NB4 (cell line): ENCODE results near the gene DAGLB.
A peak's percentile ranks its signal among the peaks of the same experiment; 100 is the strongest.

Experiments
- DNase-seq: peaks from one replicate; pipeline ENCODE4 v3.0.0; 2010; ENCODE audit warnings: low read depth
- H3K4me3 ChIP-seq: one replicate; pipeline ENCODE4 v1.5.1; 2011; ENCODE audit warnings: mild to moderate bottlenecking, low read depth, low read length, moderate library complexity
- CTCF ChIP-seq: IDR thresholded peaks from one replicate; pipeline ENCODE4 v1.5.1; 2012; ENCODE audit warnings: low read depth, low read length
- MAX ChIP-seq: IDR thresholded peaks from 2 replicates; pipeline ENCODE4 v1.6.1; 2011; ENCODE audit warnings: low read depth, low read length
- MYC ChIP-seq: IDR thresholded peaks from 2 replicates; pipeline ENCODE4 v1.6.1; 2011; ENCODE audit warnings: low read depth, low read length
- POLR2A ChIP-seq: IDR thresholded peaks from 2 replicates; pipeline ENCODE4 v1.6.1; 2011; ENCODE audit warnings: mild to moderate bottlenecking; ENCODE audit not compliant: insufficient read length; ENCODE audit errors: extremely low read depth

DAGLB gene

GRCh38 chr7:6365451-6365850 lies 82.3 kb downstream of the DAGLB start:
- no peak for DNase-seq
- TF ChIP-seq CTCF (no peak), POLR2A (no peak), MAX (no peak), MYC (no peak)
- H3K4me3 ChIP-seq, result no peak overlapping the region

DNA sequence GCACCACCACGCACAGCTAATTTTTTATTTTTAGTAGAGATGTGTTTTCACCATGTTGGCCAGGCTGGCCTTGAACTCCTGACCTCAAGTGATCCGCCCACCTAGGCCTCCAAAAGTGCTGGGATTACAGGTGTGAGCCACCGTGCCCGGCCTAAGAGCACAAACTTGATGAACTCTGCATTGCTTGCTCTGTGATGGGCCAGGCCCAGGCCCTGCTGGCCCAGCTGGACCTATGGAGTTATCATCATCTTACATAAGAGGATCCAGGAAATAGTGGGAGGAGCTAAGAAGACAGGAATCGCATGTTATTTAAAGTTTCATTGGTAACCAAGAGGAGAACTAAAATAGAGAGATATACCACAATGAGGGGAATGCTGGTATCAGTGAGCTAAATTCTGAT lies 86.9 kb downstream of the DAGLB start:
- H3K4me3 ChIP-seq, result no peak overlapping the region
- no peak for TF ChIP-seq POLR2A
- TF ChIP-seq CTCF, result no peak
- no peak for TF ChIP-seq MAX
- TF ChIP-seq MYC, result no peak
- peak; percentile 59 for DNase-seq

DNA sequence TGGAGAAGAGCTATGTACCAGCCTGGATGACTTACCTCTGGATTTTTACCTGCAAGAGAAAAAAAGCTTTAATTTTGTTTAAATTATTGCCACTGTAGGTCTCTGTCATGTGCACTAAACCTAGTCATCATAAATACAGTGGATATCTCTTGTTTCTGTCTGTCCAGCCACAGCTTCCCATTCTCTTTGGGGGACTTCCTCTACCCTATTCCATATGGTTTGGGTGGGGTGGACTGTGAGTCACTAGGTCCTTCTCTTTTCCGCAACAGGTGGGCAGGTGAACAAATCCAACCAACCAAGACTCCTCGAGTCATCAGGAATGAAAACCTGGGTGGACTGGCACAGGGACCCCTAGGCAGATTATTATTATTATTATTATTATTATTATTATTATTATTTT lies 88.0 kb downstream of the DAGLB start:
- no peak for TF ChIP-seq POLR2A
- no peak for TF ChIP-seq MYC
- no peak for TF ChIP-seq CTCF
- no peak for TF ChIP-seq MAX
- no peak overlapping the region for H3K4me3 ChIP-seq
- DNase-seq, result peak; percentile 66
